MM.1S (cell line): ENCODE measurements around the gene FLAD1.

Experiments used
- CTCF ChIP-seq: fragments of 300-600 bp; sonication (generic); IDR thresholded peaks from 2 replicates; pipeline ENCODE4 v1.5.1; 2016; ENCODE audit warnings: antibody characterized with exemption, low read length, mixed read lengths
- EZH2 ChIP-seq: fragments of 300-600 bp; sonication (generic); optimal IDR thresholded peaks from 2 replicates; pipeline ENCODE3; 2017; ENCODE audit warnings: low read depth, mild to moderate bottlenecking, antibody characterized with exemption, low read length, mixed read lengths
- EZH2phosphoT487 ChIP-seq: fragments of 300-600 bp; sonication (generic); IDR thresholded peaks from 2 replicates; pipeline ENCODE4 v1.6.1; 2018; ENCODE audit warnings: antibody characterized with exemption, low read length

GRCh38 chr1:154958681-154959425 lies 24.3 kb upstream of the FLAD1 start:
- TF ChIP-seq CTCF (no peak), EZH2 (no peak), EZH2phosphoT487 (no peak)
